Prostate gland (tissue), 2 donors: ENCODE data around the gene CEP43. TPM values are rescaled to one million over a fixed set of nuclear protein-coding genes. Genes with fewer than 3 reads are reported as not detected.

ENCODE experiments used
- DNase-seq: peaks from one replicate; pipeline ENCODE4 v3.0.0-alpha.2; 2019; ENCODE audit warnings: low spot score
- H3K27ac ChIP-seq, 2 donors: fragments of 200-600 bp; sonication (generic); 2 replicates each; pipeline ENCODE4 v1.5.1; 2017 to 2019
- H3K27me3 ChIP-seq: fragments of 200-600 bp; sonication (generic); replicated peaks from 2 replicates; pipeline ENCODE4 v1.5.1; 2019; ENCODE audit not compliant: insufficient read depth
- H3K36me3 ChIP-seq, 2 donors: fragments of 200-600 bp; sonication (generic); 1 replicate in 1 of 2; 2 replicates in 1 of 2; pipeline versions ENCODE4 v1.5.1 to v1.8.1; 2017 to 2019
- H3K4me1 ChIP-seq: fragments of 200-600 bp; sonication (generic); replicated peaks from 2 replicates; pipeline ENCODE4 v1.5.1; 2019
- H3K4me3 ChIP-seq, 2 donors: fragments of 200-600 bp; sonication (generic); 2 replicates each; pipeline ENCODE4 v1.5.1; 2017 to 2019
- H3K9me3 ChIP-seq: fragments of 200-600 bp; sonication (generic); 2 replicates; pipeline ENCODE4 v1.5.1; 2017
- CTCF ChIP-seq, 4 experiments: fragments of 200-600 bp in 2 of 4; fragments of 450-650 bp in 2 of 4; sonication (generic) in 2 of 4; IDR thresholded peaks; 1 replicate in 3 of 4; 2 replicates in 1 of 4; pipeline ENCODE4 v1.5.1; 2016 to 2019; ENCODE audit warnings: antibody characterized with exemption in 4 of 4, mild to moderate bottlenecking in 2 of 4, moderate library complexity in 2 of 4
- POLR2A ChIP-seq: fragments of 450-650 bp; IDR thresholded peaks from one replicate; pipeline ENCODE4 v1.6.1; 2016; ENCODE audit warnings: antibody characterized with exemption, mild to moderate bottlenecking
- POLR2AphosphoS5 ChIP-seq: sonication (generic); formaldehyde crosslinking; IDR thresholded peaks from one replicate; pipeline ENCODE4 v1.6.1; 2017; ENCODE audit warnings: antibody characterized with exemption
- WGBS: methylation state at CpG from one replicate; pipeline ENCODE4 v1.1.5; 2018; 5-methylcytosine and 5-hydroxymethylcytosine counted together
- intact Hi-C: fragments of 100-400 bp; cut with DNase I; formaldehyde crosslinking; loops from one replicate; pipeline ENCODE4 v1.14.2; 2022
- total RNA-seq, 2 donors: library from RNA; depleted of rRNA; stranded (reverse); fragments of >200 nt; gene quantifications; one replicate each; pipeline ENCODE4 v1.1.0, GENCODE V29; 2016

Gene CEP43
- total RNA-seq, 2 donors from 2014 or later: 13.3 to 25.7 TPM

- H3K9me3 ChIP-seq: no peaks in the 10 kb centered on the region
- 55% methylated on average over 8 of the region's 8 CpGs for WGBS
- H3K27ac ChIP-seq: no peak overlapping the region
- no peaks in the 10 kb centered on the region for H3K36me3 ChIP-seq
- no peak overlapping the region for H3K4me3 ChIP-seq
- no peak for DNase-seq
- intact Hi-C loops: no loop called here
- no peaks in the 10 kb centered on the region for H3K4me1 ChIP-seq
- no peaks in the 10 kb centered on the region for H3K27me3 ChIP-seq
- TF ChIP-seq POLR2A: no peak
Measured at GRCh38 chr6:166969390-166970002, 29.7 kb upstream of the CEP43 start.

GRCh38 chr6:166970091-166970490 lies 29.1 kb upstream of the CEP43 start:
- Histone ChIP-seq H3K36me3 (no peaks in the 10 kb centered on the region), H3K4me3 (no peak overlapping the region), H3K4me1 (no peaks in the 10 kb centered on the region), H3K27me3 (no peaks in the 10 kb centered on the region), H3K27ac (no peak overlapping the region), H3K9me3 (no peaks in the 10 kb centered on the region)
- no peak for DNase-seq
- TF ChIP-seq POLR2AphosphoS5: no peak
- TF ChIP-seq CTCF (IDR thresholded peaks at IDR 0.05): no peak
- no peak for TF ChIP-seq POLR2A
- intact Hi-C loops: no loop called here

- no peak overlapping the region for H3K27ac ChIP-seq
- intact Hi-C loops: no loop called here
Measured at GRCh38 chr6:166970776-166971175, 28.4 kb upstream of the CEP43 start.

DNA sequence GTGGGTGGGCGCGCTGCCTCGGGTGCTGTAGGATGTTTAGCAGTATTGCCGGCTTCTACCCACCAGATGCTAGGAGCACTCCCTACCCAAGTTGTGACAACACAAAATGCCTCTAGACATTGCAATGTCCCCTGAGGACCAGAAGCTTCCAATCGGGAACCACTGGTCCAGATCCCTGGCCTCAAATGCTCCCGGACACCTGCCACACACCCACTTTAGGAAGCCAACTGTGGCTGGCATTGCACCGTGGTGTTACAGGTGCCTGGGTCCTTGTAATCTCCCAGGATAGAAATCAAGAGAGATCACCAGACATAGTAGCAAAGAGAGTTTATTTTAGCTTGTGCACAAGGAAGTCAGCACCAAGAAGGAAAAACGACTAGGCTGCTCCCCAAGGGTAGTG lies 27.9 kb upstream of the CEP43 start:
- no peak overlapping the region for H3K4me3 ChIP-seq
- no peaks in the 10 kb centered on the region for H3K9me3 ChIP-seq
- WGBS: 70% methylated on average over 8 of the region's 8 CpGs
- no peak for DNase-seq
- no peaks in the 10 kb centered on the region for H3K36me3 ChIP-seq
- TF ChIP-seq POLR2A: no peak
- TF ChIP-seq POLR2AphosphoS5: no peak
- TF ChIP-seq CTCF (IDR thresholded peaks at IDR 0.05): no peak
- H3K4me1 ChIP-seq: no peaks in the 10 kb centered on the region
- intact Hi-C loops: no loop called here
- no peak overlapping the region for H3K27ac ChIP-seq
- no peaks in the 10 kb centered on the region for H3K27me3 ChIP-seq

More at GRCh38 chr6:166970776-166971175, 28.4 kb upstream of the CEP43 start:
- Histone ChIP-seq H3K9me3 (no peaks in the 10 kb centered on the region), H3K36me3 (no peaks in the 10 kb centered on the region), H3K4me1 (no peaks in the 10 kb centered on the region), H3K27me3 (no peaks in the 10 kb centered on the region), H3K4me3 (no peak overlapping the region)
- TF ChIP-seq POLR2A (no peak), POLR2AphosphoS5 (no peak)
- 86% methylated on average over 17 of the region's 17 CpGs for WGBS
- no peak for DNase-seq

DNA sequence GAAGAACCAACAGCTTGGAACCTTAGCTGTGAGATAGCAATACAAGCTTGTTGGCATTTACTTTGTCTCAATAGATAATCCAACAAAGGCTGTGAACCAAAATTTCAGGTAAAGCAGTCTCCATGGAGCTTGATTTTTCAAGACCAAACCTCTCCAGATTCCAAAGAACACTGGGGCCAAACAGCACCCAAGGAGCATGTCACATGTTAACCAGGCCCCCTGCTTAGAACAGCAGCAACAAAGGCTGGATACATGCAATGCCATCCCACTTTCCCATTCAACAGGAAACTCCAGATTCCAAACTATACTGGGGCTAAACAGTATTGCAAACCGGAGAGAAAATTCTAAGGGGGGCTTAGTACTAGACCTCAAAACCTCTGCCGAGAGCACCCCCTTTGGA lies 27.1 kb upstream of the CEP43 start:
- no peak for DNase-seq

More for the DNA sequence above, 27.1 kb upstream of the CEP43 start:
- H3K9me3 ChIP-seq: no peaks in the 10 kb centered on the region
- no peaks in the 10 kb centered on the region for H3K36me3 ChIP-seq
- 71% methylated on average over 2 of the region's 2 CpGs for WGBS
- H3K4me3 ChIP-seq: no peak overlapping the region
- intact Hi-C loops: no loop called here
- TF ChIP-seq POLR2A (no peak), CTCF (IDR thresholded peaks at IDR 0.05) (no peak), POLR2AphosphoS5 (no peak)
- no peaks in the 10 kb centered on the region for H3K4me1 ChIP-seq
- H3K27ac ChIP-seq: no peak overlapping the region
- no peaks in the 10 kb centered on the region for H3K27me3 ChIP-seq
